Measurements from ENCODE around the gene BEST1. TPM values are rescaled to one million over a fixed set of nuclear protein-coding genes. Genes with fewer than 3 reads are reported as not detected.

The BEST1 gene
- total RNA-seq, 1 experiment from 2014 or later = 0.10 TPM

GRCh38 chr11:61913699-61914395 lies 36.3 kb upstream of the BEST1 start:
- in situ Hi-C loops (cut with HindIII; ENCODE audit: low sequenced_read_pairs) = no loop called here
- no peak for DNase-seq (ENCODE audit: low spot score)

DNA sequence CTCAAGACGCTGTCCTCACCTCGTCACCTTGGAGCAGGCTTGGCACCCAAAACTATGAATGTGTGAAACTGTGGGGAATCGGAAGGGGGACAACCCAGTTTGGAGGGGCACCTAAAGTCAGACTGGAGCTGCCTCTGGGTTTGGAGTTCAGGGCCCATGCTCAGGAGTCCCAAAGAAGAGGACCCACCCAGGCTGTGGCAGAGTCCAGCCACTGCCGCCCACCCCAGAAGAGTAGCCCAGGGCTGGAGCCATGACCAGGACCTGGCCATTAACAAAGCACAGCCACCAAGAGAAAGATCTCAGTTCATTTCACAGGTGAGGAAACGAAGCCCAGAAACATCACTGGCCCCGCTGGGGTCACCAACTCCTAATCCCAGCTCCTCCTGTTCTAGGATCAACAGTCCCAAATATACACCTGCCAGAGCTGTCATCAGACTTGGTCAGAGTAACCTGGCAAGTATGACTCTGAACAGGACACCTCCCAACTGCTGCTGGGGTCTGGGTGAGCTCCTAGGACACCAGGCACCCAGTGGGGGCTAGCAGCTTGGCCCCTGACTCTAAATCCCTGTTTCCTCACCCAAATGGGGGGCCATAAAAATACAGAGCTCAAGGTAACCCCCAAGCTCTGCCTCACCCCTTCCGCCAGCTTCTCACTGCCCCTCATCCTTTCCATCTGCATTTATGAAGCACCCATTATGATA lies 35.5 kb upstream of the BEST1 start:
- no peak for DNase-seq (ENCODE audit: low spot score)
- in situ Hi-C loops (cut with HindIII; ENCODE audit: low sequenced_read_pairs) = no loop called here

DNA sequence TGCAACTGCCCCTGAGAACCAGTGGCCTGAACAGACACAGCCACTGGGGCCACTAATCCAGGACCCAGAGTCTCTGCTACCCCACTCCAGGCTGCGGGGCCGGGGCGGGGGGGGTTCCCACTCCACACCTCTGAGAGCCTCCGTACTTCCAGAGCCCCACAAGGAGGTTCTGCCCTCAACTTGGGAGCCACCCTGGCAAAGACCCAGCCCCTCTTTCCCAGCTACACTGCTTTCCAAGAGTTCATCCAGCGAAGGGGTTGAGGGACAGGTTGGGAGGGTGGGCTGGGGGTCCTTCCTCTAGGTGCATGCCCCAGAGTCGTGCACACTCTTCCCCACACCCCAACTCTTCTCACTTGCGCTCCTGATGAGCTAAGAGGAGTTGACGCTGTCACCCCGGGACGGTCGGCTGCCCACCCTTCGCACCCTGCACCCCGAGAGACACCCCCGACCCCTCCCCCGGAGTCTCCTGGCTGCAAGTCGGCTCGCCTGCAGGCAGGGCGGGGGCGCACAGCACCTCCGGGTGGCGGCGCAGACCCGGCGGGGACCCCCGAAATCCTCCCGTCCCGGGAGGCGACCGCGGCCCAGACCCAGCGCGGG lies 33.3 kb upstream of the BEST1 start:
- in situ Hi-C loops (cut with HindIII; ENCODE audit: low sequenced_read_pairs) = no loop called here

DNA sequence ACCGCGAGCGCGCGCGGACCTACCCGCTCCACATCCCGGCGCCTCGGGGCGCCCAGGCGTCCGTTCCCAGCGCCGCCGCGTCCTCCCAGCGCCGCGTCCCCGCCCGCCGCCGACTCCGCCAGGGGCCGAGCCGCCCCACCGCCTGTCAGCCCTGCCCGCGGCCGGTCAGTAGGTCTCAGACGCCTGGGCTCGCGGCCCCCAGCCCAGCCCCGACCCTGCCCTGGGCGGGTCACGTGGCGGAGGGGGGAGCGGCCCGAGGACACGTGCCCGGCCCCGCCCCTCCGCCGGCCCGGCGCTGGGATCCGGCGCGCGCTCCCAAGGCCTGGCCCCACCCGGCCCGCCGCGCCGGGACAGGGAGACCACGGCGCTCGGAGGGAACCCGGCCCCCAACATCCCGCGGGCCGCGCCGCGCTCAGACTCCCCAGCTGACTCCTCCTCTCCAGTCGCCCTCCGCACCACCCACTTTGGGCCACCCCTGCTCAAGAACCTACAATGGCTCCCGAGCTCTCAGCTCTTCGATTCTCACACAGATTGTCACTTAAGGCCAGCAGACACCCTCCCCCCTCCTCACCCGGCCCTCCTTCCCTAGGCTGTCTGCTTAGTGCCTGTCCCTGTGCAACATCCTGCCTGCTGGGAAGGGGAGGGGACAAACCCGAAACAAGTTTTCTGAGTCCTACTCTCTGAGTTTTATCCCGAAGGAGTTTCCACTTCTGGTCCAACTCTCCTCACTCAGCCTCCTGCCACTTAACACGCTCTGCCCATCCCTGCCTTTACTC lies 32.6 kb upstream of the BEST1 start, which contains the start of gene RAB3IL1:
TSS of gene RAB3IL1 (minus strand) at position 233 of the 776 bp plus-strand sequence. CDS start at position 34, 199 bp downstream.
- DNase-seq (ENCODE audit: low spot score) = no peak

More for the DNA sequence above, 33.3 kb upstream of the BEST1 start:
- no peak for DNase-seq (ENCODE audit: low spot score)

DNA sequence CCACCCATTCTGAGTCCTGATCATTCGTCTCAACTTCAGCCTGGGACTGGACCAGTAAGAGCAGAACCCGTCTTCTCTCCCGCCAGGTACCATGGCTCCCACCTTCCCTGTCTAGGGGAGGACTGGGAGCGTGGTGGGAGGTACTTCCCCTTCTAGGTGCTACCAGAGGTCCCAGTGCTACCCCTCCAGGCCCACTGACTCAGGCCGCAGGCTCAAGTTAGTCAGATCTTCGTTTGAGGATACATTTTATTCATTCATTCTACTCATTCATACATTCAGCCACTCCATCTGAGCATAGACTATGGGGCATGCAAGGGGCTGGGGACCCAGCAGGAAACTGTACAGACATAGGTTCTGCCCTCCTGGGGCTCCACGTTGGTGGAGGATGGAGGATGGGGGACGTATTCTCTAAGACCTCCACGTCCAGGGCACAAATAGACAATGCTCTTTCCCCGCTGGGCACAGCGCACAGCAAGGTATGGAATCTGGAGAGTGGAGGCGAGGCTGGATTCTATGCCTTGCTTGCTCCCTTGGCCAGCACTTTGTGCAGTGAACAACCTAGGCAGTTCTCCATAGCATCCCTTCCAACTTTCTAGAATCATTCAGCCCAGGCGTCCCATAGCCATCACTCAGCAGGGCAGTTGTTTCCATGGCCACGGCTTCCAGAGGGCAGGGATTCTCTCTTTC lies 31.8 kb upstream of the BEST1 start:
- in situ Hi-C loops (cut with HindIII; ENCODE audit: low sequenced_read_pairs) = no loop called here
- DNase-seq (ENCODE audit: low spot score) = no peak

More for the DNA sequence above, 32.6 kb upstream of the BEST1 start, which contains the start of gene RAB3IL1:
- in situ Hi-C loops (cut with HindIII; ENCODE audit: low sequenced_read_pairs) = no loop called here

DNA sequence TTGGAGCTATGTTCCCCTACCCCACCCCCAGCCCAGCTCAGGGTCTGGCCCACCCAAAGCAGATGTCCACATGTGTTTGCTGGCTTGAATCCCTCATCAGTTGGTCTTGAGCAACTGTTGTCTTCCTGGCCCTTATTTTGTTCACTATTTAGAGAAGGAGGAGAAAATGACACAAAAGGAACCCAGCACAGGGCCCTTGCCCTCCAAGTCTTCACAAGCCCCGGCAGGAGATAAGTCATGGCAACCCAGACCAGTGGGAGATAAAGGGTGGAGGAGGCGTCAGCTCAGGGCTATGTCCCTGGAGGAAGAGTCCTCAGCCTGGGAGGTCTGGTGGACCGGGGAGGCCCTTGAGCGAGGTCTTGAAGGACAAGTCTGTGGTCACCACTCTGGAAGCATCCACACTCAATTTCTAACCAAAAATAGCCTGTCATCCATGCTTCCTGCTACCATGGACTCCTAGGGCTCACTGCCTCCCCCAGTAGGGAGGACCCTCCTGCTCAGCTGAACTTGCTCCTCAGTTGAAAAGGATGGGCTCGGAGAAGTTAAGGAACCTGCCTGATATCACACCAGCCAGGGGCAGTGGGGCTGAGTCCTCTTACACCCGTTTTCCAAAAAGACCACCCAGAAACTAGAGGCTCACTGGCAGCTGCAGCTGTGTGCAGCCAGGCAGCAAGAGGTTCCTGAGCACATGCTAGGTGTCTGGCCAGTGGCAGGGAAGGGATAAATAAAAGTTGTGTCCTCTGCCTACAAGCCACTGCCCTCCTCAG lies 31.0 kb upstream of the BEST1 start:
- in situ Hi-C loops (cut with HindIII; ENCODE audit: low sequenced_read_pairs) = no loop called here

GRCh38 chr11:61919705-61920631 lies 30.2 kb upstream of the BEST1 start:
- DNase-seq (ENCODE audit: low spot score) = no peak
- in situ Hi-C loops (cut with HindIII; ENCODE audit: low sequenced_read_pairs) = no loop called here

More for the DNA sequence above, 31.0 kb upstream of the BEST1 start:
- DNase-seq (ENCODE audit: low spot score) = no peak

- DNase-seq (ENCODE audit: low spot score) = no peak
- in situ Hi-C loops (cut with HindIII; ENCODE audit: low sequenced_read_pairs) = no loop called here
These were observed 28.7 kb upstream of the BEST1 start for GRCh38 chr11:61921446-61921845.

- DNase-seq (ENCODE audit: low spot score) = no peak
These were observed 27.6 kb upstream of the BEST1 start for GRCh38 chr11:61922539-61922938.

GRCh38 chr11:61923166-61924063 lies 26.7 kb upstream of the BEST1 start:
- in situ Hi-C loops (cut with HindIII; ENCODE audit: low sequenced_read_pairs) = no loop called here
- DNase-seq (ENCODE audit: low spot score) = no peak

More at GRCh38 chr11:61922539-61922938, 27.6 kb upstream of the BEST1 start:
- in situ Hi-C loops (cut with HindIII; ENCODE audit: low sequenced_read_pairs) = no loop called here

GRCh38 chr11:61924064-61924455 lies 26.1 kb upstream of the BEST1 start:
- in situ Hi-C loops (cut with HindIII; ENCODE audit: low sequenced_read_pairs) = no loop called here
- no peak for DNase-seq (ENCODE audit: low spot score)

DNA sequence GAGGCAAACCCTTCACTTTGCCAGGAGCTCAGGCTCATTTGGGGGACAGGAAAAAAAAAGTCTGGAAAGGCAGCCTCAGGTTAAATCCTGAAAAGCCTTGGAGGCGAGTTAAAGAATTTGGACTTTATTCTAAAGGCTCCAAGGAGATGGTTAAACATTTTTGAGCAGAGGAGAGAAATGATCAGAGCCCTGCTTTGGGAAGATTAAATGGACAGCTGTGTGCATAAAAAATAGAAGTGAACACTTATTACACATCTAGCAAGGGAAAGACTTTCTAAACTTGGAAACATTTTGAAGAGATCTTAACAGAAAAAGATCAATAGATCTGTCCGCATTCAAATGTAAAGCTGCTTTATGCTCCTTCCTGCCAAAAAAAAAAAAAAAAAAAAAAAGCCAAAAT lies 24.4 kb upstream of the BEST1 start:
- DNase-seq (ENCODE audit: low spot score) = no peak
- in situ Hi-C loops (cut with HindIII; ENCODE audit: low sequenced_read_pairs) = no loop called here

GRCh38 chr11:61926235-61926634 lies 23.9 kb upstream of the BEST1 start:
- in situ Hi-C loops (cut with HindIII; ENCODE audit: low sequenced_read_pairs) = no loop called here
- DNase-seq (ENCODE audit: low spot score) = no peak

- DNase-seq (ENCODE audit: low spot score) = no peak
- in situ Hi-C loops (cut with HindIII; ENCODE audit: low sequenced_read_pairs) = no loop called here
These were observed 22.6 kb upstream of the BEST1 start for GRCh38 chr11:61927501-61927900.

- in situ Hi-C loops (cut with HindIII; ENCODE audit: low sequenced_read_pairs) = no loop called here
- no peak for DNase-seq (ENCODE audit: low spot score)
These were observed 21.5 kb upstream of the BEST1 start for GRCh38 chr11:61928606-61929005.

DNA sequence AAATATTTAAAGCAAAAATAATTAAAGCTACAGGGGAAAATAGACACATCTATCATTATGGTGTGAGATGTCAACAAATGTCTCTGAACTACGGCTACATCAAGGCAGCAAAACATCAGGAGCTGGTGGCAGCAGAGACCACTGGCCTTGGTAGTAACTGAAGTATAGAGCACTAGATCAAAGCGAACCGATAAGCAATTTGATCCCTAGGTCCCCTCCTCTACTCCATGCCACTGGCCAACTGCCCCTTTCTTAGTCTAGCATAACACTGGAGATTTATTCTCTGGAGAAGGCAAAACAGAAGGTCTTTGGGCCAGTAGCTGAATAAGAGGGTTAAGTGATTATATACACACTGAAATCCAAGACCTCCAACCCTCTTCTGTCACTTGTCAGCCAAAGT lies 19.2 kb upstream of the BEST1 start:
- in situ Hi-C loops (cut with HindIII; ENCODE audit: low sequenced_read_pairs) = no loop called here
- DNase-seq (ENCODE audit: low spot score) = no peak

Data from G401 (cell line).